ENCODE results near the gene SFXN1. TPM values are rescaled to one million over a fixed set of nuclear protein-coding genes. Genes with fewer than 3 reads are reported as not detected.

Gene SFXN1
- total and polyA plus RNA-seq, 8 donors: 4.3 to 18.1 (median 10.5) TPM

DNA sequence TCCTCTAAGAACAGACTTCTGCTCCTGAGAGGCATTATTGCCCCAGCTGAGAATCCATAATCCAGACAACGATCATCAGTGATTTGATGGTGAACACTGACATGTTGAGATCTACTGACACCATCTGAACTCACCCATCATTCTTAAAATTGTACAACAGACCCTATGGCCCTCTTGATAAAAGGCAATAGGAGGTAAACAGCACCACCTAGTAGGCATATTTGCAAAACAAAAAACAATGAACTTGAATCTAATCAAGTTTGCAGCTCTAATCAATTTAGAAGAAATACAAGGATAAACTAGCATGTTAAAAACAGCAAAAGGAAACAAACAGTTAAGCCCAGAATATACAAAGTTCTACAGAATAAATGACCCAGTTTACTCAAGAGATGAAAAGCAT, 89.6 kb downstream of the SFXN1 start:
- H3K36me3 ChIP-seq: no peaks in the 10 kb centered on the region
- no peak for TF ChIP-seq CTCF (IDR thresholded peaks at IDR 0.05)
- no peak overlapping the region for H3K4me3 ChIP-seq
- ATAC-seq: no peak
- H3K27ac ChIP-seq: no peak overlapping the region
- no peaks in the 10 kb centered on the region for H3K9me3 ChIP-seq
- no peak for FAIRE-seq
- 50 to 71% methylated on average over 1 of the region's 1 CpG for WGBS, 2 donors
- intact Hi-C loops (cut with DNase I): no loop called here
- no peak for DNase-seq
- no peaks in the 10 kb centered on the region for H3K27me3 ChIP-seq
- no peaks in the 10 kb centered on the region for H3K4me1 ChIP-seq

DNA sequence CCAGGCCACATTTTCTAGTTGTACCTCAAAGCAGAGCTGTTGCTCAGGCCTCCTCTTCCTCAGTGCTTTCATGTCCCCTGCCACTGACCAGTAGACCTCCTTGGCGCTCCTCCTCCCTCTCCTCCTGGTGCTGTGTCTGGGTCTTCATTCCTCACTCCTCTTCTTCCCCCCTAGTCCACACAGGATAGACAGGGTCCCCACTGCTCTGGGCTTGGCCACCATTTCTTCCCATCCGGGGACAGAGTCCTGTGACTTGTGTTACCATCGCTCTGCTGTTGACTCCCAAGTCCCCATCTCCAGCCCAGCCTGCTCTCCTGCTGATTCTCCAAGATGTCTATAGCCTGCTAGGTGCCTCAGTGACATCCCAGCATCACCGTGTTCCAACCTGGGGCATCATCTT, 91.3 kb downstream of the SFXN1 start:
- no peaks in the 10 kb centered on the region for H3K4me1 ChIP-seq
- WGBS, 2 donors: 75 to 86% methylated on average over 4 of the region's 4 CpGs
- FAIRE-seq (no peak), DNase-seq (no peak), ATAC-seq (no peak)
- no peak overlapping the region for H3K4me3 ChIP-seq
- TF ChIP-seq CTCF (IDR thresholded peaks at IDR 0.05): no peak
- no peaks in the 10 kb centered on the region for H3K36me3 ChIP-seq
- no peaks in the 10 kb centered on the region for H3K27me3 ChIP-seq
- H3K9me3 ChIP-seq: no peaks in the 10 kb centered on the region
- no peak overlapping the region for H3K27ac ChIP-seq
- intact Hi-C loops (cut with DNase I): no loop called here

GRCh38 chr5:175572886-175573285, 94.5 kb downstream of the SFXN1 start:
- H3K27ac ChIP-seq: no peak overlapping the region
- DNase-seq: no peak
- 63 to 74% methylated on average over 4 of the region's 4 CpGs for WGBS, 2 donors
- intact Hi-C loops (cut with DNase I): no loop called here
- no peak for FAIRE-seq
- no peak for TF ChIP-seq CTCF (IDR thresholded peaks at IDR 0.05)
- H3K36me3 ChIP-seq: no peaks in the 10 kb centered on the region
- ATAC-seq: no peak
- no peaks in the 10 kb centered on the region for H3K4me1 ChIP-seq
- no peak overlapping the region for H3K4me3 ChIP-seq
- no peaks in the 10 kb centered on the region for H3K9me3 ChIP-seq
- no peaks in the 10 kb centered on the region for H3K27me3 ChIP-seq

DNA sequence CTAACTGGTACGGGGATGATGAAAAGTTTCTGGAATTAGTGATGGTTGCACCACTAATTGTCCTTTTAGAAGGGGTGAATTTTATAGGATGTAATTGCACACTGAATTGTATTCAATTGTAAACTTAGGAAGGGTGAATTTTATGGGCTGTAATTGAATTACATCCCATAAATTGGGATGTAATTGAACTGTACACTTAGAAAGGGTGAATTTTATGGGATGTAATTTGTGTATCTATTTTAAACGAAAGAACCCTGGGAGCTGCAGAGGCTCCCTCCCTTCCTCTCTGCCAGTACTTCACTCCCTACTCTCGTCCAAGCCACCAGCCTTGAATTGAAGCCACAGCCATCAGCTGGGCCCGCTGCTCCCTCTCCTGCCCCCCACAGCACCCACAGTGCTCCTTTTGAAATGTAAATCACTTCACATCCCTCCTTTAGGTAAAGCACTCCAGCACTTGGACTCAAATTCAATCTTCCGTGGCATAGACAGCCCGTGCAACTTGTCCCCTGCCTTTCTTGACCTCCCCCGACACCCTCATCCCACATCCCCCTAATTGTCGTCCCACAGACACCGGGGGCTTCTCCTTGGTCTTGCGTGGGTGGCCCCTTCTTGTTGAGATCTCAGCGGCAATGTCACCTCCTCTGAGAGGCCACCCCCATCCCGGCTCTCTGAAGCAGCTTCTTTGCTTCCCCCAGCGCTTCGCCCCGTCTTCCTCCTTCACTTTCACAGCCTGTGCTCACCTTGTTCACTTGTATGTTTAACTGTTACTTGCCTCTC, 95.3 kb downstream of the SFXN1 start:
- Histone ChIP-seq H3K27ac (no peak overlapping the region), H3K9me3 (no peaks in the 10 kb centered on the region), H3K4me1 (no peaks in the 10 kb centered on the region), H3K27me3 (no peaks in the 10 kb centered on the region), H3K36me3 (no peaks in the 10 kb centered on the region), H3K4me3 (no peak overlapping the region)
- intact Hi-C loops (cut with DNase I): no loop called here
- FAIRE-seq: no peak
- 34 to 36% methylated on average over 15 of the region's 15 CpGs for WGBS, 2 donors
- TF ChIP-seq CTCF (IDR thresholded peaks at IDR 0.05): no peak
- ATAC-seq: no peak
- DNase-seq: no peak

- TF ChIP-seq CTCF (IDR thresholded peaks at IDR 0.05): no peak
- DNase-seq (no peak), FAIRE-seq (no peak), ATAC-seq (no peak)
- intact Hi-C loops (cut with DNase I): no loop called here
- Histone ChIP-seq H3K9me3 (no peaks in the 10 kb centered on the region), H3K4me3 (no peak overlapping the region), H3K27ac (no peak overlapping the region), H3K36me3 (no peaks in the 10 kb centered on the region), H3K27me3 (no peaks in the 10 kb centered on the region), H3K4me1 (no peaks in the 10 kb centered on the region)
- WGBS, 2 donors: 85% methylated on average over 2 of the region's 2 CpGs
These were observed 96.9 kb downstream of the SFXN1 start for GRCh38 chr5:175575301-175575700.
